Measurements from ENCODE around the gene PRSS12. TPM values are rescaled to one million over a fixed set of nuclear protein-coding genes. Genes with fewer than 3 reads are reported as not detected.

PRSS12 gene
- total RNA-seq, 1 donor from 2014 or later = 1.7 TPM

DNA sequence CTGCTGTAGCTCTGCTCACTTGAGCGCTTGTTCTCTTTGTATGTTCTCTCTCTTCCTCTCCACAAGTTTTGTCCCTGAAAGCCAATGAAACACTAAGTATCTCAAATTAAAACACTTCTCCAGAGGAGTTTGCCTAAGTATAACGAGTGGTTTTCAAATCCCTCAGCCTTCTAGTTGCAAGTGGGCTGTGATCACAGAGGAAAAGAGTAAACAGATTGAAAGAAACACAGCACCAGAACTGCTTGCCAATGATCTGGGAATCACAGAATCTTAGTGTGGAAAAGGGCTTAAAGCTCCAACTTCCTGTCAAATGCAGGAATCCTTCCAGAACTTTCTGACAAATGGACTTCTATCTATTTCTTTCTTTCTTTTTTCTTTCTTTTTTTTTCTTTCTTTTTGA lies 4.8 kb upstream of the PRSS12 start:
- no peak for DNase-seq (ENCODE audit: extremely low read depth, low read depth, low spot score)

DNA sequence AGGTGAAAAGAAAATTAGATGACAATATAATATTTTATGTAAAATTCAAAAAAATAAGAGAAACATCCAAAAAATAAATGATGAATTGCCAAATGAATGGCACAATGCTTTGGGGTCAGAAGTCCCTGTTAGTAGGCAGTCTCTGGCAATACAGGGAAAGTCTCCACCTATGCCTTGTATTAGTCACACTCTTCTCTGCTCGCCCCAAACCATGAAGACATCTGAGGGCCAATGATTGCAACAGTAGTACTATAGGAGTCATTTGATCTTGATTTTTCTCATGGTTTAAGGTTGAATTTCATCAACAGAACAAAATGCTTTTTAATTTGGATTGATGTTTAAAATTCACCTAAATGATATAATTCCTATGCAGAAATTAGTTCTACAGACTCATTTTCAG lies 3.9 kb upstream of the PRSS12 start:
- DNase-seq (ENCODE audit: extremely low read depth, low read depth, low spot score) = no peak

DNA sequence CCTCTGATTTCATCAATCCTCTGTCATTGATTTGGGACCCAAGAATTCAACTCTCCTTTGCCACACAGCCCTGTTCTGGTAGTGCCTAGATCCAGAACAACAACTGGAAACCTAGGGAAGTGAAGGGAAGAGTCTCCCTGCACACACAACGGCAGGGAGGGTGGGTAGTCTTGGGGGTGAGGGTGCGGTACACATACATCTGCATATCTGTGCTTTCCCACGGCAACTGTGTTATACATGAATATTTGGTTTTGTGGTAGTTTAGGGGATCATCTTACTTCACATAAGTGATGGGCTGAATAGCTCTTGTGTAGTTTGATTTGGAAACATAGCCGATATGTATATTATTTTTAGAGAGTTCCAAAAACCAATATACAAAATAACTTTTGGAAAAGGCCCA lies 3.3 kb upstream of the PRSS12 start:
- no peak for DNase-seq (ENCODE audit: extremely low read depth, low read depth, low spot score)

DNA sequence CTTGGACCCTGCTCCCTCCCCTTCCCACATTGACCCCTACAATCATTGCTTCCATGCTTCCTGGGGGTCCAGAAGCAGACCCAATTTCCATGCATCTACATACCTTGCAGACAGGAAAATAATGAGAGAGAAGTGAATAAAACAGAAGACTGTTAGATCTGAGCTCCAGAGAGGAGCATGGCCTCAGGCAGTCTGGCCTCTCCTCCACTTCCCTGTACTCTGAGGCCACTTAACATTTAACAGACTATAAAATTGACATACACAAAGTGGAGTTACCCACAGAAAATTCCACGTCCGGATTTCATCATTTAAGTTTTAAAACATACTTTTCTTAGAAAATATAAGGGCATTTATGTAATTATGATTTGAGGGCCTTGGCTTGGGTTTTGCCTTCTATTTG lies 2.1 kb upstream of the PRSS12 start:
- DNase-seq (ENCODE audit: extremely low read depth, low read depth, low spot score) = no peak

DNA sequence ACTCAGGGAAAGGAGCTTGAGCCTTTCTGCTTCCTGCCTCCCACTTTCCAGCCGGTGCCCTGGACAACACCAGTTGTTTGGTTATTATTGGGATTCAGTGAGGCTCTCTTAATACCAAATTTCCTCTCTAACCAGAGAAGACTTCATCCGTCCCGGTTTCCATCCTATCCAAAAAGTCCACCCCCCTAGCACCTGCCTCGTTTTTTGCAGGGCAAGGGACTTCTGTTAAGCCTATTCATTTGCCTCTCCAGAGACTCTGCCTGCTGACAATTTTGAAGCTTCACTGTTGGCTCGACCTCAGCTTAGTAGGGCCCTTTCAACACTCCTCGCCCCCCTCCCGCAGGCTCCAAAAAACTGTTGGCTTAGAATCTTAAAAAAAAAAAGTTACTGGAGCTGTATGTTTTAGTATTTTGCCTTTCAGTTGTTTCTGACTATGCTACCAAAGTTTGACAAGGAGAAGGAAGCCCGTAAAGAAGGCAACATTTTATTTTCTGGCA lies 779 bp upstream of the PRSS12 start:
- DNase-seq (ENCODE audit: extremely low read depth, low read depth, low spot score) = no peak

DNA sequence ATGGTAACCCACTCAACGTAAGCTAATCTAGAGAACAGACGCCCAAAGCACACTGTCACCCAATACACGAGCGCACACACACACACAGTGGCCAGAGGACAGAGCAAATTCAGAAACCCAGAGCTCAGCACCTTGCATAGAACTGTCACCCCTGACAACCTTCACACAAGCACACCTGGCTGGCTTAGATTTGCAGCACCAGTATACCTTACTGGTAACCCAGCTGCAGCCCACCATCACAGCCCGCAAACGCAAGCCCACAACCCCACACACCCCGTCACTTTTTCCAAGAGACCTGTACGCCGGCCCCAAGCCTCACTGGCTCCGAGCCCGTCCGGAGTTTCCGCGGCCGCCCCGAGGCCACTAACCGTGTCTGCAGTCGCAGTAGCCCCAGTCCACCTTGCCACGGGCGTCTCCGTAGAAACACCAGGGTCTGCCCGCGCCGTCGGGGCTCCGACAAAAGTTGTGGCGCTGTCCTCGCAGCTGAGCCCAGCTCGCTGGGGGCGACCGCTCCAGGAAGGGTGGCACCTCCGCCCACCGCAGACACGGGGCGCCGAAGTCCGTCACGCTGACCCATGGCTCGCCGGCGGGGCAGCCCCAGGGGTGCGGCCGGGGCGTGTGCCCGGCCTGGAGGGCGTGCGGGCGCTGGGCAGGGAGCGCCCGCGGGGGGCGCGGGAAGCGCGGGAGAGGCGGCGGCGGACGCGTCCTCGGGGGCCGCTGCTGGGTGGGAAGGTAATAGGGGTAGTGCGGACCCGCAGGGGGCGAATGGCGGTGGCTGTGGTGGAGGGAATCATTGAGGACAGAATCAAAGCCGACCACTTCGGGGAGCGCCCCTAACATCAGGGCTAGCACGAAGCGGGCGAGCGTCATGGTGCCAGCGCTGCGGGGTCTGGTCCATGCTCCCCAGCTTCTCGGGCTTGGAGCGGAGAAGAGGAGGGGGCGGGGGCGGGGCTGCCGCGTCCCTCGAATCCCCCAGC lies 664 bp downstream of the PRSS12 start:
- DNase-seq (ENCODE audit: extremely low read depth, low read depth, low spot score) = no peak

DNA sequence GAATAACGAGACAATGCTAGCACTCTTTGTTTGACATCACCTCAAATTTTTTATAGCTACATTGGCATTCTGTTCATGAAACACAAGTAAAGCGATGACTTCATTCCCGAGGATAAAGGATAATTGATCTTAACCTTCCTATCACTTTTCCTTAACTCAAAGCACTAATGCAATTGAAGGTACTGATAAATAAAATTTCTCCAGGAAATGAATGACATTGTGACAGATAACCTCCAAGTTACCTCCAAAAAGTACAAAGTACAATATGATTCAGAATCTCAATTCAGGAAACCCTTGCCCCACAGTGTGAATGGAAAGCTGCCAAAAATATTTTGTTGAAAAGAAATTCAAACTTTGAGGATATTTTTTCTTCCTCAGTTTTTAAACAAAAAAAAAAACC lies 1.8 kb downstream of the PRSS12 start:
- DNase-seq (ENCODE audit: extremely low read depth, low read depth, low spot score) = no peak

DNA sequence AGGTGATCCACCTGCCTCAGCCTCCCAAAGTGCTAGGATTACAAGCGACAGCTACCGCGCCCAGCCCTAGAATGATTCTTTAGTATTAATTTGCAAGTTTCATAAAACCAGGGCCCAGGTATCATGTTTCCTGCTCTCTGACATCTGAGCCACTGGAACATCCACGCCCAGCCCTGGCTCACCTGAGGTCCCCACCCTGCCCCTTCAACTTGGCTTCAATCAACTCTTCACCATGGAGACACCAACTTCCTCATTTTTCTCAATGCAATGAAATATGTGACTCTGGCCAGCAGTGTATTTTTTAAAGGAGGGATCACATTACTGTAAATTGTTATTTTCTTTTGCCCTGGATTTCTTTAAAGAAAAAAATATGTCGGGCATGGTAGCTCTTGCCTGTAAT lies 3.9 kb downstream of the PRSS12 start:
- DNase-seq (ENCODE audit: extremely low read depth, low read depth, low spot score) = no peak

DNA sequence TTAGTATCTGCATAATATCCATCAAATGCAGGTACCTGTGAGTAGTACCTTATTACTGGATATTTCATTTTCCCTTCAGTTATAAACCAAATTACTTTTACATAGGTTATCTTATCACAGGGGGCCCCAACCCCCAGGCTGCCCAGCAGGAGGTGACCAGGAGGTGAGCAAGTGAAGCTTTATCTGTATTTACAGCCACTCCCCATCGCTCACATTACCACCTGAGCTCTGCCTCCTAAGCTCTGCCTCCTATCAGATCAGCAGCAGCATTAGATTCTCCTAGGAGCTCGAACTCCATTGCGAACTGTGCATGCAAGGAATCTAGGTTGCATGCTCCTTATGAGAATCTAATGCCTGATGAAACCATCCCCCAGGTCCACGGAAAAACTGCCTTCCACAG lies 6.3 kb downstream of the PRSS12 start:
- no peak for DNase-seq (ENCODE audit: extremely low read depth, low read depth, low spot score)

DNA sequence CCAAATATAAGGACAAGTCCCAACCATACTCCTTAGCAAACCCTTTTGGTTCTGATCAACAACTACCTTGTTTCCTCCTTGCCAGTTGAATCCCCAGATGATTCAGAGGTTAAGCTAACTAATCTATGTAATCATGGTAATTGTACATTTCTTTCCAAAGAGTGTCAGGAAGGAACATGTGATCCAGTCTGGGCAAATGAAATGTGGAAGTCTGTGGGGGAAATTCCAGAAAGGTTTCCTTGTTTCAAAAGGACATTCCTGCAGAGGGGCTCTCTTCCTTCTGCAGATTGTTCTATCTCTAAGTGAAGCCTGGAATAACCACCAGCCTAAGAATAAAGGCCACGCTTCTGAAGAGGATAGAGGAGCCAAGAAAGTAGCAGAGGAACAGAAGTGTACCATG lies 7.0 kb downstream of the PRSS12 start:
- DNase-seq (ENCODE audit: extremely low read depth, low read depth, low spot score) = no peak

DNA sequence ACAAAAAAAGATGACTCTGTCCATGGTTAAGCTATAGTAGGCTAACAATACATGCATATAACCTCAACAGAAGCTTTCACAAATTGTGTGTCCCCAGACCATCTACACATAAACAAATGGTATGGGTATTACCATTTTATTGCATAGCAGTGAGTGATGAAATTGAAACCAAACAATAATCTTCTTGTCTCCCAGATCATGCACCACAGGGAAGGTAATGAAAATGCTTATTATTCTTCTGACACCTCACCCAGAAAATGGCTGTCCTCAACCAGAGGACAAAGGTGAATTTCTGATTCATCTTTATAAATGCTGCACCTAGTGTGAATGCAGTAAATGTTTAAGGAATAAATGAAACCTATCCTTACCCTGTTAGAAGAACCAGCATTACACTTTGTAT lies 8.0 kb downstream of the PRSS12 start:
- DNase-seq (ENCODE audit: extremely low read depth, low read depth, low spot score) = no peak

DNA sequence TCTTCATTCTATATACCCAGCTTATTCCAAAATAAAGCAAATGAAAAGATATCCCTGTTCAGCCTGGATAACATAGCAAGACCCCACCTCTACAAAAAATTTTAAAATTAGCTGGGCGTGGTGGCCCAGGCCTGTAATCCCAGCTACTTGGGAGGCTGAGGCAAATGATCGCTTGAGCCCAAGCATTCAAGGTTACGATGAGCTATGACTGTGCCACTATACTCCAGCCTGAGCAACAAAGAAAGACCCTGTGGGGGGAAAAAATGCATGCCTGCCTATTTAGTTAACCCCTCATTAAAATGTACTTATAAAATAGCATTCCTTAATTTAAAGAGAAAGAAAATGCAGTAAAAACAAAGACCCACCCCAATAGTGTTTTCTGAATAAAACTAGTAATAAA lies 9.3 kb downstream of the PRSS12 start:
- no peak for DNase-seq (ENCODE audit: extremely low read depth, low read depth, low spot score)

DNA sequence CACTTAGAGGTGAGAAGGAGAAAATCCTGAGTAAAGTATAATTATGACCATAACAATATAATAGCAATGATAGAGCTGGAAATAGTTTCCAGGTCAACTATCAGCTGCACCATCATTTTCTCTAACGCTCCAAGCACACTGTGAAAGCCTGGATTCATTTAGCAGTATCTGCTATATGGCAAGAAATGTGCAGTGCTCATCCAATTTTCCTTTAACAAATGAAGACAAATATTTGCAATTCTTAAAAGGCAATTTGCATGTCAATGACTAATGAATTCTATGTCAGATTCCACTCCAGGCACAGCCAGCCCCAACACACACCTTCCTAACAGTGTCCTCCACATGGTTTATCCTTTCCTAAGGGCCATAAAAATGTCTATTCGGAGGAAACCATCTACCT lies 12.7 kb downstream of the PRSS12 start:
- no peak for DNase-seq (ENCODE audit: extremely low read depth, low read depth, low spot score)

DNA sequence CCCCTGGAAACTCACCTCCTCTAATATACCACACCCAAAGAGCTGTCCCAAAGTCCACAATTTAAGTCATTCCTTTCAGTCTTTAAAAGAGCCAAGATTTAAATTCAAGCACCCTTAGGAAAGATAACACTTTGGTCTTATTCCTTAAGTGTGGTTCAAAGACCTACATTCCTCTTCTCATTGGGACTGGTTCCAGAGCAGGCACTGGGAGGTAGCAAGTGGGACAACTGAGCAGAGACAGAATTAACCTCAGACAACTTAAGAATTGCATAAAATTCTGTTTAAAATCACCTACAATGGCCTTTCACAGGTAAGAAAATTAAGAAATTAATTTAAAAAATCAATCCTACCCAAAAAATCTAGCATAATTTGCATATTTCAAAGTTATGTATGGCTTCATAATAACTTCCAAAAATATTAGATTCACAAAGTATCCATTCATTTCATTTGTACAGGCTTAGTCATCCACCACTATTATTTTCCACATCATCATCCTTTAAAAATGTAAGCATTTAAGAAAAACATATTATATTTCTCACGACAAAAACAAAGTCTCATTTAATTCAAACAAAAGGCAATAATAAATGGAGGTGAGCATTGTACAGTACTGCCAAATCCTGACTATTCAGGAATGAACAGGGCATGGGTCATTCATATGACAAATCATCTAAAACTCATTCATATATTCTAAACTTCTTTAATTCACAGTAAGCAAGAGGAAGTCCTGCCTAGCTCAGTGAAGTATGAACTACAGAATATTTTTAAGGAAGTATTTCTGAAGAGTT lies 13.6 kb downstream of the PRSS12 start:
- DNase-seq (ENCODE audit: extremely low read depth, low read depth, low spot score) = no peak

DNA sequence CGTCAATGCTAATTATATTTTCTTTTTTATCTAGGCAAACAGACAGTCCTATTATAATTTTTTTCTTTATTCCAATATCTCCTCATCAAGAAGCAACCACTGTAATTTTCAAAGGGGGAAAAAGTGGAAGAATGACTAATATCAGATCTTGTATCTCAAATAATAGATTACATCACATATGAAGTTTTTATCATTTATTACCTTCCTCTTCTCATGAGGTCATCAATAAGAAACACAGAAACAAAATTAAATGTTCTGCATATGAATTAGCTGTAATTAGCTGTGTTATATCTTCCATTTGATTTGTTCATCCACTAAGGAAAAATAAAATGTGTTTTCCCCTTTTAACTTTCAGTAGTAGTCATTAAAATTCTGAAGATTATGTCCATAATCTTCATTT lies 14.3 kb downstream of the PRSS12 start:
- DNase-seq (ENCODE audit: extremely low read depth, low read depth, low spot score) = no peak

DNA sequence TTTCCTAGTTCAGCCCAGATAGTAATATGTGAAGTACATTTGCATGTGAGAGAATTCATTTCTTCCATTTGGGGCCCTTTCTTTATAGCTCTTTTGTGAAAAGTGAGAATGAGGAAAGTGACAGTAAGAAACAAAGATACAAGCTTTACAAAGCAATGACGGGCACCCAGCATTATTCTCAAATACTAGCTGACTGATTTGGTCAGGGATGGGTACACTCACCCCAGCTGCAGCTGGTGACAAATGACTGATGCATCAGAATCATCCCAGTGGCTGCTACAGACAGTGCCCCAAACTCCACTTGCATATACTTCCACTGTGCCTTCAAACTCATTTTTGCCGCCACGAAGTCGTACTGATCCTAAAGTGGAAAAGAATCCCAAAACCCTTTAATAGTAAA lies 14.8 kb downstream of the PRSS12 start:
- DNase-seq (ENCODE audit: extremely low read depth, low read depth, low spot score) = no peak

DNA sequence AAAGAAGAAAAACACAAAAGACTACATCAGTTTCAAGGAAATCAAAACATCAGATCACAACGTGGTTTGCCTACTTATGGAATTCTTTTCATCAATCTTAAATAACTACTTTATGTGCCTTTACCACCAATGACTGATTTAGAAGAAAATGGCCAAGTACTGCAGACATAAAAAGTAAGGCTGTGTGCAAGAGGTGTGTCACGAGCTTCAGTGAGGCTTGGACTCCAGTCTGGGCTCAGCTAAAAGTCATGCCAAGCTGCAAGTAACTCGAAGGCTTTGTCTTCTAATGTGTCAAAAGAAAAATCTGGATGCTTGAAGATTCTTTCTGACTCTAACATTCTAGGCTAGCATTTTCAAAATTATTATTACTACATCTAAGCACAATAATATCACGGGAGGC lies 17.0 kb downstream of the PRSS12 start:
- no peak for DNase-seq (ENCODE audit: extremely low read depth, low read depth, low spot score)

DNA sequence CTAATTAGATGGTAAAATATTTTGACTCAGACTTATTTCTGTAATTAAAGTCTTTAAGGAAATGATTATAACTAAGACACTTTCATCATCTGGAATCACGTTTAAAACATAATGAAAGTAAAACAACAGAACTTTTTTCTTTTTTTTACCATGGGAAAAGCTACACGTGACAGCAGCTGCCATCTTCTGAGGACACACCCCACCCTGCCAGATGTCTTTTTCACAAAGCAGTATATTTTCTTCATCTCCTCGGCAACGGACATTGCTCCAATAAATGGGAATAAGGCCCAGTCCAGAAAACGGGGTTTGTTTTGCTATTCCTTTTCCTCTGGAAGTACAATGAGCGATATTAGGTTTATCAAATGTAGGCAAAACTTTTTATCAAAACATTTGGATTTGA lies 17.5 kb downstream of the PRSS12 start:
- DNase-seq (ENCODE audit: extremely low read depth, low read depth, low spot score) = no peak

DNA sequence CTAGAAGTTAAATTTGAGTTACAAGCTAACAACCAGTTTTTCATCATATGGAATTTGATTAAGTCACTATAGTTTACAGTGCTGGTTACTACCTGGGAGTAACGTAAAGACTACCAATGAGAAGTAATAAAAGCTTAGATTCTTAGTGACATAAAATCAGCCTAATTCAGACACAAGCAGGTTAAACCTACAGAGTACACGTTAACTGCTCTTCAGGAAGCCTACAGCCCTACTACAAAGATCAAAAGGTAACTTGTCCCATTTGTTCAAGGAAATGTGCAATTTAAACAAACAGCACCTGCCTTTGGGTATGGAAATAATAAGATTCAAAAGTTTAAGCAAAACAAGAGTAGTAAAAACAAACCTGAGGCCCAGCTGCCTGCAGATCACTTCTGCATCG lies 21.5 kb downstream of the PRSS12 start:
- DNase-seq (ENCODE audit: extremely low read depth, low read depth, low spot score) = no peak

DNA sequence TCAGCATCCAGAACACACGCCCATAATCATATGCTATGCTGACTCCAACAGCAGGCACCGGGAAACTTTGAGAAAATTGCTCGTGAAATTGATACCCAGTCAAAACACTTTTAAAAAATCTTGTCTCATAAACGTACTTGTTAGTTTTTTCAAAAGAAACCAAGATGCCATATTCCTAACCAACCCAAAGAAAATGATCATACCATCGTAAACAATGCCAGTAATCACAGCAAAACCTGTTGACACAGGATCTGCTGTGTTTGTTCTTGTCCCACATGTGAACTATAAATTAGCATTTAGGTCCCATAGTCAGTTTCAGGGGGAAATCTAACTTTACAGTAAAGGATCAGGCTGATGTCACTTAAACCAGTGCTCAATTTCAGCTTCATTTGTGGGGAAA lies 23.0 kb downstream of the PRSS12 start:
- DNase-seq (ENCODE audit: extremely low read depth, low read depth, low spot score) = no peak

DNA sequence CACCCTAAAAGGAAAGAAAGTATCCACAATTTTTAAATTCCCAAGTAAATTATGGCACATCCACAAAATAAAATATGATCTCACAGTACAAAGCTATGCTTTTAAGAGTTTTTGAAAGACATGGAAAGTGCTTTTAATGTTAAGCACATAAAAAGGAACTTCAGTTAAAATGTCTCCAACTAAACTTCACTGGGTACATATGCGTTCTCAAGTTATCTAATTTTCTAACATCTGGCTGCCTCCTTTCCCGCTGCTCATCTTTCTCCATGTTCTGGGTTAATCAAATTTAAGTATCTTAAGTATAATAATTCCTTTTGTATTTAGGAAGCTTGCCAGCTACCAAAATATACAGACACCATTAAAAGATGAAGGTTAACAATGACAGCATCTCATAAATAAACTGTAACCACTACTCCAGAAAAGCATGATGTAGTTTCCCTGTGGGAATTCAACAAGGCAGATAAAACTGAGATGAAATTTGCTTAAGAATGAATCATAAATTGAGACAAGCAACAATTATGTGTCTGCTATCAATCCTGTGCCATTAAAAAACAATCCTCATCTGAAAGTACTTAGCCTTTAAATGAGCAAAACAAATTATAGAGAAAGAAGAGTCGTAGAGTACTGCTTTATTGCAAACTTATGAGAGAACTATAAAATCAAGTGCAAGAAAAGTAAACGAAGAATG lies 25.1 kb downstream of the PRSS12 start:
- no peak for DNase-seq (ENCODE audit: extremely low read depth, low read depth, low spot score)

All from glomerular endothelial cell (primary cell).